Activated T-helper 2 cell treated with anti-CD3 and anti-CD28 coated beads, Interferon-gamma antibody, Interleukin-2, Interleukin-4, amounts not matched to agents 10 μg/mL and 5 μg/mL and 100 μg/mL, durations not matched to agents 14 hours and 24 hours and 36 hours (primary cell): Measurements from ENCODE around the gene STAG3. TPM values are rescaled to one million over a fixed set of nuclear protein-coding genes. Genes with fewer than 3 reads are reported as not detected.

Experiments used
- DNase-seq: peaks from one replicate; pipeline ENCODE4 v3.0.0; 2021; ENCODE audit warnings: low spot score
- H3K27ac Mint-ChIP-seq: one replicate; pipeline ENCODE4 v1.8.0; 2021; ENCODE audit warnings: mixed read lengths
- H3K27me3 Mint-ChIP-seq: one replicate; pipeline ENCODE4 v1.8.0; 2021; ENCODE audit warnings: low read depth, mixed read lengths
- H3K36me3 Mint-ChIP-seq: one replicate; pipeline ENCODE4 v1.8.0; 2021; ENCODE audit warnings: low read depth, mixed read lengths
- H3K4me1 Mint-ChIP-seq: one replicate; pipeline ENCODE4 v1.8.0; 2021; ENCODE audit warnings: low read depth, mixed read lengths
- H3K4me3 Mint-ChIP-seq: one replicate; pipeline ENCODE4 v1.8.0; 2021; ENCODE audit warnings: low read depth, mild to moderate bottlenecking, moderate library complexity, mixed read lengths
- H3K9me3 Mint-ChIP-seq: one replicate; pipeline ENCODE4 v1.8.0; 2021; ENCODE audit warnings: mixed read lengths
- intact Hi-C: fragments of 100-400 bp; cut with micrococcal nuclease; formaldehyde crosslinking; loops from one replicate; pipeline ENCODE4 v1.15.1; 2023
- total RNA-seq: library from RNA; stranded (reverse); gene quantifications from 2 replicates; pipeline ENCODE4 v1.2.3, GENCODE V29; 2022

STAG3 gene
- total RNA-seq, 1 donor from 2014 or later: 22.3 TPM

DNA sequence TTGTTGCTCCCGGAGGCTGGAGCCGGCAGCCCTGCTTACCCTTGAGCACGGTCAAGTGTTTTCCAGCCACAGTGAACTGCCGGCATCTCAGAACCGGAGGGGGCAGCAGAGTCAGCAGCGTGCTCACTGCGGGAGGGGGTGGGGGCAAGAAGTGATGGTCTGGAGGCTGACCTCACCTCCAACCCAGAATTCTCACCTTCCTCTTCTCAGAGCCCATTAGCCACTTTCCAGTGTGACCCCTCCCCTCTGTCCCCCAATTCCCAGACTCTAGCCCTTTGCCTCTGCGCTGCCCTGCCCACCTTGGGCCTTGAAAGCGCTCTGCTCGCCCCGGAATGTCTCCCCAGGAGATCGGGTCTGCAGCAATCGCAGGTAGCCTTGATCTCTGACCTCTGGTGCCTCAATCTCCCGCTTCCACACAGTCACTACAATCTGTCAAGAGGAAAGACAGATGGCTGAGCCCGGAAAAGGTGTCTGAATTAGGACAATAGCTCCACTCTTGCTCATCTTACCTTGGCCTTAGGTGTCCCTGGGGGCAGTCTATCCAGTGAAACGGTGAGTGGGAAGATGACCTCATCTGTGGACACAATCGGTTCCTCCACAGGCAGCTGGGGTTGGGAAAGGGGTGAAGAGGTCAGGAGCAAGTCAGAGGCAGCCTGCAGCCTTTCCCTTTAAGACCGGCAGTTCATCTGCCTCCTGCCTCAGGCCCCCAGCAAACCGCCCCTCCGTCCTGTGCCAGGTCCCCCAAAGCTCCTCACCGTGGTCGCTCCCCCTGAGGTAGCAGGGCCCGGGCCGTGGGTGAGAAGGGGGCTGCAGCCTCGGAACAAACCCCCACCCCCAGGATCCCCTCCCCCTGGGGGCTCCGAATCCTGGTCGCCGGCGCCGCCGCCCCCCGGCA is 20.1 kb upstream of the STAG3 start:
- no peaks in the 10 kb centered on the region for H3K9me3 Mint-ChIP-seq
- H3K27ac Mint-ChIP-seq: peak overlapping the region; percentile 55
- DNase-seq: no peak
- peaks cover 33% of the 10 kb centered on the region for H3K36me3 Mint-ChIP-seq
- H3K4me1 Mint-ChIP-seq: peaks cover 29% of the 10 kb centered on the region
- peak overlapping the region; percentile 77 for H3K4me3 Mint-ChIP-seq
- intact Hi-C loops: no loop called here
- H3K27me3 Mint-ChIP-seq: no peaks in the 10 kb centered on the region

DNA sequence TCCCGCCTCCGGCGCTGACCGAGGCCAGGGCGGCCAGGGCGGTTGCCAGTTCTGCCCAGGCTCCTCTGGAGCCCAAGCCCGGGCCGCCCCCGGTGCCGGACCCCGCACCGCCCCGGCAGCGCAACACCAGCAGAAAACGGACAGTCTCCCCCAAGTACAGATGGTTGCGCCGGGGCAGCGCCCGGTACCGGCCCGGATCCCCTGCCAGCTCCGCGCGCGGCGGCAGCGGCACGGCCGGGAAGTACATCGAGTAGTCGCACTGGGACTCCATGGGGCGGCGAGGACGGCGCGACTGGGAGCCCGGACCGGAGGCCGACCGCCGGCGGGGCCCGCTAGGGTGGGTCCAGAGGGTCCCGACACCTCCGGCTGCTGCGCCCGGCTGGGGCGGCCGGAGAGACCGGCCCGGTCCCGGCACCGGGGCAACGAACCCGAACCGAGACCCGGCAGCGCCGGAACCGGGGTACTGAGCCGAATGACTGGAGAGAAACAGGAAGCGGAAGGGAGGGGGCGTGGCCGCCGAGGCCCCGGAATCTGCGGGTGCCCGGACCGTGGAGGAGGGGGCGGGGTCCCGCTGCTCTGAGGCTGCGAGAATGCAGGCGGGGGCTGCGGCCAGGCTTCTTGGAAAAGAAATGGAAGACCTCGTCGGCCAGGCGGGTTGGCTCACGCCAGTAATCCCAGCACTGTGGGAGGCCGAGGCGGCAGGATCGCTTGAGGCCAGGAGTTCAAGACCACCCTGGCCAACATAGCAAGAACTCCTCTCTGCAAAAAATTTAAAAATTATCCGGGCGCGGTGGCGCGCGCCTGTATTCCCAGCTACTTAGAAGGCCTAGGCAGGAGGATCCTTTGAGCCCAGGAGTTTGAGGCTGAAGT is 19.3 kb upstream of the STAG3 start, which contains the start of gene TRAPPC14:
Gene TRAPPC14, minus strand, starts transcription at position 495 of the 870 bp plus-strand sequence. Its CDS starts 224 bp downstream, at position 271.
- intact Hi-C loops: no loop called here
- no peaks in the 10 kb centered on the region for H3K9me3 Mint-ChIP-seq
- peak; percentile 88 for DNase-seq
- peaks cover 28% of the 10 kb centered on the region for H3K36me3 Mint-ChIP-seq
- peaks cover 35% of the 10 kb centered on the region for H3K4me1 Mint-ChIP-seq
- H3K4me3 Mint-ChIP-seq: peak within 1 kb of the TSS; percentile 79
- peak within 1 kb of the TSS; percentile 73 for H3K27ac Mint-ChIP-seq
- H3K27me3 Mint-ChIP-seq: no peaks in the 10 kb centered on the region

DNA sequence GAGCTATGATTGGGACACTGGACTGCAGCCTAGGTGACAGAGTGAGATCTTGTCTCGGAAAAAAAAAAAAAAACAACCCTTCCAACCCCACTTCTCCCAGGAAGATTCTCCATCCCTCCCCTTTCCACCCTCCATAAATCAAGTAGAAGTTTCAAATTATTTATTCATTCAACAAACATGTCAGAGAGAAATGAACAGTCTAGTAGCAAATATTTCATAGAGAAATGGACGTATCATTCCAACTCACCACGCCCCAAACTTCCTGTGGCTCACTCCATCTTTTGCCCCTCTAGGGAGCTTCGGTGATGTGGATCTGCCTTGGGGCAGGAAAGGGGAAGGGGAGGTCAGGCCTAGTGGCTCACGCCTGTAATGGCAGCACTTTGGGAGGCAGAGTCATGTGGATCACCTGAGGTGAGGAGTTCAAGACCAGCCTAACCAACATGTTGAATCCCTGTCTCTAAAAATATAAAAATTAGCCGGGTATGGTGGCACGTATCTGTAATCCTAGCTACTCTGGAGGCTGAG is 18.6 kb upstream of the STAG3 start:
- Mint-ChIP-seq H3K4me3 (peak overlapping the region; percentile 79), H3K4me1 (peaks cover 40% of the 10 kb centered on the region), H3K27me3 (no peaks in the 10 kb centered on the region), H3K27ac (peak overlapping the region; percentile 73), H3K9me3 (no peaks in the 10 kb centered on the region), H3K36me3 (peaks cover 28% of the 10 kb centered on the region)
- no peak for DNase-seq
- intact Hi-C loops: no loop called here

DNA sequence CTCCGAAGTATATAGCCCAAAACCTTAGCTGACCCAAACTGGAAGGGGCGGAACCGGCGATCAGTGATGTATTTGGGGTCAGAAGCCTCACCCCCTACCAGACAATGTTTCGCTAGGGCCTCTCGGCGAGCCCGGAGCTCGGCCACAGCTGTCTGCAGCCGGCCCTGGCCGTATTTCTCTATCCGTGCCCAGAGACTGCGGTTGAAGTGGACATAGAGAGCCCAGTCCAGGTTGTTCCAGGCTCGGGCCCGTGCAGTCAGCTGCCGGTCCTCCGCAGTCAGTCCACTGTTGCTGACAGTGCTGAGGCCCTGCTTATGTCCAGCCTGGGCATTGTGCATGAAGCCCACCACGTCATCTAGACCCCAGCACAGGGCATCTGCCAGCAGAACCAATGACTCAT is 17.7 kb upstream of the STAG3 start:
- Mint-ChIP-seq H3K27ac (no peak overlapping the region), H3K27me3 (no peaks in the 10 kb centered on the region), H3K4me1 (peaks cover 42% of the 10 kb centered on the region), H3K4me3 (no peak overlapping the region), H3K9me3 (no peaks in the 10 kb centered on the region), H3K36me3 (peaks cover 23% of the 10 kb centered on the region)
- DNase-seq: no peak
- intact Hi-C loops: no loop called here

DNA sequence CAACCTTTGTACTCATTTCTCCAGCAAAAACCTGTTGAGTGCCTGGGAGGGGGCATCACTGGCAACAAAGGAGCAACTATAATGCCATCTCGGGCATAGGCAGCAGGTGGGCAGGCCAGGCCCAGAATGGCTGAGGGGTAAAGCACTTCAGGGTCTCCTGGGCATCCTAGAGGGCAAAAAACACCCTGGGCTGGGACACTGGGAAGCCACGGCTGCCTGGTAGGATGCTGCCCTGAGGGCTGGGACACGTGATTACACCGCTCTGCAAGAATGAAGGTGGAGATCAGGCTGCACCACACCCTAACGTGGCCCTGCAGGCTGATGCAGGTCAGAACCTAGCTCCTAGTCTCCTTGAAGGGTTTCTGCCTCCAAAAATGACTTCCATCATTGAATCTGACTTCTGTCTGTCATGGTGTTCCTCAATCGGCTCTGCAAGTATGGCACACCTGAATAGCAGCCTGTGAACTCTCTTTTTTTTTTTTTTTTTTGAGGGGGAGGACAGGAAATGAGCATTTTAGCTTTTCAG is 14.6 kb upstream of the STAG3 start:
- no peaks in the 10 kb centered on the region for H3K27me3 Mint-ChIP-seq
- no peak overlapping the region for H3K4me3 Mint-ChIP-seq
- H3K4me1 Mint-ChIP-seq: peaks cover 48% of the 10 kb centered on the region
- no peaks in the 10 kb centered on the region for H3K9me3 Mint-ChIP-seq
- intact Hi-C loops: no loop called here
- DNase-seq: no peak
- H3K27ac Mint-ChIP-seq: no peak overlapping the region
- H3K36me3 Mint-ChIP-seq: no peaks in the 10 kb centered on the region

DNA sequence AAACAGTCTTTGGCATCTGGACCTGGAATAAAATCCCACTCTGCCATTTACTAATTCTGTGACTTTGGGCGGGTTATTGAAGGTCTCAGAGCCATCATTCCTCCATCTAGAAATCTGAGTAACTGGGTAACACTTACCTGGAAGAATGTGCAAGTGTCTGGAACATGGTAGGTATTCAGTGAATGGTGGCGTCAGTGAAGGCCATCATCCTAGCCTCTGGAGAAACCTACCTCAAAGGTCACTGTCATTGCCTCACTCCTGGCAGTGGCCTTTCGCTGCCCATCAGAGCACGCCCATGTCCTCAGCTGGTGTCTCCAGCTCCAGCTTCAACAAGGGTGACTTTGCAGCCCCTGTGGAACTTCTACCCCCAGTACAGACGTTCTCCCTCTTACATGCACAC is 13.8 kb upstream of the STAG3 start:
- no peaks in the 10 kb centered on the region for H3K36me3 Mint-ChIP-seq
- H3K27me3 Mint-ChIP-seq: no peaks in the 10 kb centered on the region
- DNase-seq: no peak
- intact Hi-C loops: no loop called here
- no peak overlapping the region for H3K4me3 Mint-ChIP-seq
- no peaks in the 10 kb centered on the region for H3K9me3 Mint-ChIP-seq
- H3K27ac Mint-ChIP-seq: no peak overlapping the region
- peaks cover 55% of the 10 kb centered on the region for H3K4me1 Mint-ChIP-seq

DNA sequence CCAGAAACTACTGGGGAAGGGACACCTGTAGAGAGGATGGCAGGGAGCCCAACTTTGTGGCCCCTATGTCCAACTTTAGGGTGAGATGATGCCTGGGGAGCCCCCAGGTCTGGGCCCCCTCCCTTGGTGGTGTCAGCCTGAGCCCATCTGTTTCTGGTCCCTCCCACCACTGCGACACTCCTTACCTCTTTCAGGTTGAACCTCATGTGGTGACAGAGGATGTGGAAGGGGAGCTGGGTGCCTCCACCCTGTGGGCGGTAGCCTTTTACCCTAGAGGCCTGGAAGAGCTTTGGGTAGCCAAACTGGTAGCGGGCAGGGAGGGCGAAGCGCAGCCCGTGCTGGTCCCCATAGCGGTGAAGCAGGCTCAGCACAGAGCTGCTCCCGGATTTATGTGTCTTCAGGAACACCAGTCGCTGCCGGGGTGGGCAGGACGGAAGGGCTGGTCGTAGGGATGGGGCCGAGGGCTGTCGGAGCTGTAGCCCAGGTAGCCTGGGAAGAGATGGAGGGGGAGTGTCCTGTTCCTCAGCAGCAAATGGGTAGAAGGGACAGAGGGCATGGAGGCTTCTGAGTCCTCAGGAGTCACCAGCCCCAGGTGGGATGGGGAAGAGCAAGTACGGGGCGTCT is 11.3 kb upstream of the STAG3 start:
- peak overlapping the region; percentile 34 for H3K27ac Mint-ChIP-seq

DNA sequence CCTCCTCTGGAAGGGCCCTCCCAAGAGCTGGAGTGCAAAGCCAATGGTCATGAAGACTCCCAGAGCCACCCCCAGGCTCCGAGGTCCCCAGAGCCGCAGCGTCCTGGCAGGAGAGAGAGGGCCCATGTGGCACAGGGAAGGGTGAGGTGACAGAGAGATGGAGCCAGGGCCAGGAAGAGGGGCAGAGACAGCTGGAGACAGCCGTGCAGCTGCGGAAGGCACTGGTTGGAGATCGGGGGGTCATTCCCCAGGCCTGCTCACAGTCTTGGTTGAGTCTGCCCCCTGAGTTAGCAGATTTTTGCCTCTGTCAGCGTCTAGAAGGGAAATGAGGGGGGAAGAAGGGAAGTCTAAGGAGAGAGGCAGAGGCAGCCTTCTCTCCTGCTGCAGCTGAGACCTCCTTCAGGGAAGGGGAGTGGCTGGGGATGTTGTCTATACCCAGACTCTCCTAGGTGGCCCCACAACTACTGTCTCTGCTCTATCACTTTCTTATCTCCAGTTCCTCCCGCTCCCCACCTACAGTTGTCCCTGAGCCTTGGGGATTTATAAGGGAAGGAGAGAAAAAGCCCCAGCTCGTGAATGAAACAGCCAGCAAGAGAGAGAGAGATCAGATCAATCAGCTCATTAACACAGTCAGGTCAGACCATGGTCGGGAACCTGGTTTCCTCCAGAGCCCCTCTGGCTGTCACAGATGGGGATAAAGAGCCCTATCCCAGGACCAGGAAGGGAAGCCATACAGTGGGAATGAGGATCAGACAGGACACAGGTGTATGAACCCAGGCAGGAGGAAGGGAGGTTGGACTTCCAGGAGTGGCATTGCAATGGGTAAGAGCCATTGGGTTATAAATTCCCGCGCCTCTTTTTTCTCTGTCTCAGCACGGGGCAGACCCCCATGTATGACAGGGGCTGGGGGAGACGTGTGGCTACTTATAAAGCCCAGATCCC is 10.5 kb upstream of the STAG3 start:
- intact Hi-C loops: loop anchor here (5.0 kb wide), 1 partner anchor 40 kb away; no protein-coding TSS in a partner anchor
- no peak for DNase-seq
- Mint-ChIP-seq H3K36me3 (no peaks in the 10 kb centered on the region), H3K4me1 (peaks cover 69% of the 10 kb centered on the region), H3K9me3 (no peaks in the 10 kb centered on the region), H3K27me3 (peaks cover 6% of the 10 kb centered on the region), H3K4me3 (peak overlapping the region; percentile 75), H3K27ac (no peak overlapping the region)

More for the DNA sequence above, 11.3 kb upstream of the STAG3 start:
- intact Hi-C loops: loop anchor here (5.0 kb wide), 1 partner anchor 41 kb away; no protein-coding TSS in a partner anchor
- Mint-ChIP-seq H3K9me3 (no peaks in the 10 kb centered on the region), H3K27me3 (peaks cover 4% of the 10 kb centered on the region), H3K4me3 (peak overlapping the region; percentile 72), H3K36me3 (no peaks in the 10 kb centered on the region), H3K4me1 (peaks cover 66% of the 10 kb centered on the region)
- DNase-seq: no peak

DNA sequence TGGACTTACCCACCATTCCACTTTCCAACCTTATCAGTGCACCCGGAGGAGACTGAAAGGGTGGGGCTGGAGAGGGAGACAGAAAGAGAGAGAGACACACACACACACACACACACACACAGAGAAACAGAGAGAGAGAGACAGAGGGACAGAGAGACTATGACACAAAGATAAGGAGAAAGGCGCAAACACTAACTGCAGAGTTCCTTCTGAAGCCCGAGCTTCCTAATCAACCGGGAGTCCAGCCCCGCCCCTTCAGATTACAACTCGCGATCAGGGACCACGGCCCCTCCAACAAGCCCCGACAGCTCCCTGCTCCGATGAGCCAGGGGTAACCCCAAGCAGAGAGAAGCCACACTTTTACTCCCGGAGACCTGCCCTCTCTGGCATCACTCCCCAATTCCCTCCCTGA is 9.8 kb upstream of the STAG3 start:
- Mint-ChIP-seq H3K27me3 (peaks cover 6% of the 10 kb centered on the region), H3K36me3 (no peaks in the 10 kb centered on the region), H3K4me1 (peaks cover 64% of the 10 kb centered on the region), H3K27ac (no peak overlapping the region), H3K4me3 (peak overlapping the region; percentile 75), H3K9me3 (no peaks in the 10 kb centered on the region)
- intact Hi-C loops: loop anchor here (5.0 kb wide), 1 partner anchor 39 kb away; no protein-coding TSS in a partner anchor
- no peak for DNase-seq

DNA sequence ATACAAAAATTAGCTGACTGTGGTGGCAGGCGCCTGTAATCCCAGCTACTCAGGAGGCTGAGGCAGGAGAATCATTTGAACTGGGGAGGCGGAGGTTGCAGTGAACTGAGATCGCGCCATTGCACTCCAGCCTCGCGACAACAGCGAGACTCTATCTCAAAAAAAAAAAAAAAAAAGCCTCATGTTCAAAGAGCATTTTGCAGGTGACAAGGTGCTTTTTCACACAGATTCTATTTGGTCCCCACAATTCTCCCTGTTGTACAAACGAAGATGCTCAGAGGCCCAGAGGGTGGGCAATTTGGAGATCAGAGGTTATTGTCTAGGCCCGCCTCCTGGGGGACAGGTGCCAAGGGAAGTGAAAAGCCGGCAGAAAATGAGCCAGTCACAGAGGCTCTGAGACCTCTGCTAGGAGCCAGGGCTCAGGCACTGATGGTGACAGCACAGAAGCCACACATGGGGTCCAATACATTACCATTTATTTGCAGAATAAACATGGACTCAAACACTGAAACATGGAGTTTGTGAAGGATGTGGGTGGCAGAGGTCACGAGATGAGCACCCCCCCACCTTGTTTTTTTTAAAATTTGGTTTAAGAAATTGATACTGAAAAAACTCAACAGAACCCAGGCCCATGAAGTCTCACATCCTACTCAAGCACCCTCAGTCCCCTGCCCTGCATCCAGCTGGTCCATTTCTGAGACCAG is 8.4 kb upstream of the STAG3 start:
- intact Hi-C loops: loop anchor here (5.0 kb wide), 1 partner anchor 38 kb away; no protein-coding TSS in a partner anchor
- H3K9me3 Mint-ChIP-seq: no peaks in the 10 kb centered on the region
- H3K4me1 Mint-ChIP-seq: peaks cover 50% of the 10 kb centered on the region
- H3K27ac Mint-ChIP-seq: no peak overlapping the region
- peak overlapping the region; percentile 42 for H3K4me3 Mint-ChIP-seq
- peaks cover 6% of the 10 kb centered on the region for H3K27me3 Mint-ChIP-seq
- DNase-seq: no peak
- peaks cover 8% of the 10 kb centered on the region for H3K36me3 Mint-ChIP-seq
